ENCODE results near the gene DNAJC15.

Gene DNAJC15

GRCh38 chr13:43111559-43112400 lies 88.4 kb downstream of the DNAJC15 start:
- no peak overlapping the region for H3K4me3 ChIP-seq (ENCODE audit: low read length)
- no peak for TF ChIP-seq CTCF (IDR thresholded peaks at IDR 0.05; ENCODE audit: insufficient read depth, low read depth, low read length, missing control alignments)
- no peak for DNase-seq (ENCODE audit: low read depth)

GRCh38 chr13:43113603-43114002 lies 90.2 kb downstream of the DNAJC15 start:
- TF ChIP-seq CTCF (IDR thresholded peaks at IDR 0.05; ENCODE audit: insufficient read depth, low read depth, low read length, missing control alignments), result no peak
- DNase-seq (ENCODE audit: low read depth), result no peak
- no peak overlapping the region for H3K4me3 ChIP-seq (ENCODE audit: low read length)

DNA sequence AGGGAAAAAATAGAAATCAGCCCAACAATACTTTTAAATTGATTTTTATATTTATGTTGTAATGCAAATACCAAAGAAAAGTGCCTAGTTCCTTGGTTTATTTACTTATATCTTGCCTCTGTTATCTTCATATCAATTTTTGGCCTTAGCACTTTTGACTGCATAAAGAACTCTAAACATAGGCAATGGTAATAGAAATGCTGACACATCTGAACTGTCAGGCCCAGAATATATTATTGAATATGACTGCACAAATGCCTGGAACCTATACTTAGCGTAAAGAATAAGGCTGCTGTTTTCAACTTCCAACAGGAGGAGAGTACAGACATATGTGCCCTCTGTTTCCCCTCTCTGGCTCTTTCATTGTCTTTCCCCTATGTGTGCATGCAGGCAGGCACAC lies 91.1 kb downstream of the DNAJC15 start:
- TF ChIP-seq CTCF (IDR thresholded peaks at IDR 0.05; ENCODE audit: insufficient read depth, low read depth, low read length, missing control alignments), result no peak
- DNase-seq (ENCODE audit: low read depth), result no peak
- no peak overlapping the region for H3K4me3 ChIP-seq (ENCODE audit: low read length)

DNA sequence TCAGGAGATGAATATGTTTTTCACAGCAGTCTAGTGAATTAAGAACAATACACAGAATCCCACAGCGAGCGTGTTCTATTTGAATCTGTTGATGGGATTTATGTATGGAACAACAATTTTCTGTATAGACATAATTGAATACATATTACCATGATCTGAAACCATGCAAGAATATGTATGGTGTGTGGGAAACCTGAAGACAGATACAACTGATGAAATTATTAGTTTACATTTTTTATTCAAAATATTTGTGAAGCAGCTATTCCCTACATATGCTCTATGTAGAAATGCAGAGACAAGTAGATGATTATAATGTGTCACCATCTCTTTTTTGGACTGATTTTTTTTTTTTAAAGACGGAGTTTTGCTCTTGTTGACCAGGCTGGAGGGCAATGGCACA lies 91.8 kb downstream of the DNAJC15 start:
- DNase-seq (ENCODE audit: low read depth), result no peak
- H3K4me3 ChIP-seq (ENCODE audit: low read length), result no peak overlapping the region
- no peak for TF ChIP-seq CTCF (IDR thresholded peaks at IDR 0.05; ENCODE audit: insufficient read depth, low read depth, low read length, missing control alignments)

DNA sequence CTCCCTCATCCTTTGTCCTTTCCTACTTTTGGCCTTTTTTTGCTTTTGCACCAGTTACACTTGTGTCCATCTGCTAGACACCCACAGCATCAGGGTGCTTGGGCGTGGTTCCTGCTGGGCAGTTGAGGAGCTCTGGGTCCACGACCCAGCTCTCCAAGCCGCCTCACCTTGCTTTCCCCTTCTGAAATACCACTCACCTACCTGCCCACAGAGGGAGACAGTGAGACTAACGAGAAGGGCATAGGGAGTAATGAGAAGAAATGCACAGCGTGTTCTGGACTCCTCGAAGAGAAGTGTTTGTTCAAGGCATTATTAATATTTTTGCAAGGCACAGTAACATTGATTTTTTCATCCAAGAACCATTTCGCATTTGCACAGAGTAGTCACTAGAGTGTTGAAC lies 92.9 kb downstream of the DNAJC15 start:
- peak; percentile 12 for TF ChIP-seq CTCF (IDR thresholded peaks at IDR 0.05; ENCODE audit: insufficient read depth, low read depth, low read length, missing control alignments)
- DNase-seq (ENCODE audit: low read depth), result no peak
- no peak overlapping the region for H3K4me3 ChIP-seq (ENCODE audit: low read length)

- no peak overlapping the region for H3K4me3 ChIP-seq (ENCODE audit: low read length)
- DNase-seq (ENCODE audit: low read depth), result no peak
- no peak for TF ChIP-seq CTCF (IDR thresholded peaks at IDR 0.05; ENCODE audit: insufficient read depth, low read depth, low read length, missing control alignments)
These were observed 95.1 kb downstream of the DNAJC15 start for GRCh38 chr13:43118521-43118920.

DNA sequence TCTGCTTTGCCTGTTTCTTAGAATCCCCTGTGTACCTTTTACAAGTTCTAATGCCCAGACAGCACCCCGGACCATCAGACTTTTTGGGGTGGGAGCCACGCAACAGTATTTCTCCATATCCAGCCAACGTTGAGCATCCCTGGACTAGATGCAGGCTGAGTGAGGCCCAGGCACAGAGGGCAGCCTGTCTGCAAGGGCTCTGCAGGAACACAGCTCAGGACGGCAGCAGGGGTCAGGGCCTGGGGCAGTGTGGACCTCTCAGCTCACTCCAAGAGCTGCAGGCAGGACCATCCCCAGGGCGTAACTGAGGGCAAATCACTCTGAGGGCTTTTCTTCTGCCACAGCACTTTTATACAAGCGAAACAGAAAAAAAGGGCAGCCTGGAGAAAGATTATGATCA lies 95.8 kb downstream of the DNAJC15 start:
- no peak for TF ChIP-seq CTCF (IDR thresholded peaks at IDR 0.05; ENCODE audit: insufficient read depth, low read depth, low read length, missing control alignments)
- no peak for DNase-seq (ENCODE audit: low read depth)
- H3K4me3 ChIP-seq (ENCODE audit: low read length), result no peak overlapping the region
